Brain pericyte (primary cell): ENCODE results near the gene SPSB1.

Experiments
- DNase-seq: peaks from one replicate; pipeline ENCODE4 v3.0.0-alpha.2; 2012; ENCODE audit warnings: low read depth, low spot score

The SPSB1 gene

DNA sequence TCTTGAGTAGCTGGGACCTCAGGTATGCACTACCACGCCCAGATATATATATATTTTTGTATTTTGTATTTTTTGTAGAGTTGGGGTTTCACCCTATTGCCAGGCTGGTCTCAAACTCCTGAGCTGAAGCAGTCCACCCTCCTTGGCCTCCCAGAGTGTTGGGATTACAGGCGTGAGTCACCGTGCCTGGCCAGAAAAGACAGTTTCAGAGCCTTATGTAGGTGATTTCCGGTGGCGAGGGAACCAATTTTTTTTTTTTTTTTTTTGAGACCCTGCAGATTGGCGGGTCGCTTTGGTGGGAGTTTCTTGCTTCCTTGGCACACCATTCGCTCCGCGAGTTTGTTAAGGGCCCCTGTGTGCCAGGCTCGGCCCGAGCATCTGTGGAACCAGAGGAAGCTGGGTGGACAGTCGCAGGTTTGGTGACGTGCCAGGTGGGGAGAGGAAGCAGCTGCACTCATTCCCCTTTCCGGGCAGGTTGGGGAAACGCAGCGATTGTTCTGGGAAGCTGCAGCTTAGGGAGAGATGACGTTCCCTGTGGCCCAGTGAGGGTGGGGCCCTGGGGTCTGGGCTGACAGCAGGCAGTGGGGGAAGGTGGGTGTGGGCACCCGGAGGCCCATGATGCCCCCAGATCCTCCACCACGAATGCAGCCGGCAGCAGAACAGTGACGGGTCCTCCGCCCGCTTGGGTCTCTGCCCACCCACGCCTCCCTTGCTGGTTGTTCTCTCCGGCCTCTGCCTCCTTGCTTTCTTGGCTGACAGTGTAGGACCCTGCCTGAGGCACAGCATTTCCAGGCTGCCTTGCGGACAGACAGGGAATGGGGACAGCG is 25.1 kb downstream of the SPSB1 start:
- no peak for DNase-seq

DNA sequence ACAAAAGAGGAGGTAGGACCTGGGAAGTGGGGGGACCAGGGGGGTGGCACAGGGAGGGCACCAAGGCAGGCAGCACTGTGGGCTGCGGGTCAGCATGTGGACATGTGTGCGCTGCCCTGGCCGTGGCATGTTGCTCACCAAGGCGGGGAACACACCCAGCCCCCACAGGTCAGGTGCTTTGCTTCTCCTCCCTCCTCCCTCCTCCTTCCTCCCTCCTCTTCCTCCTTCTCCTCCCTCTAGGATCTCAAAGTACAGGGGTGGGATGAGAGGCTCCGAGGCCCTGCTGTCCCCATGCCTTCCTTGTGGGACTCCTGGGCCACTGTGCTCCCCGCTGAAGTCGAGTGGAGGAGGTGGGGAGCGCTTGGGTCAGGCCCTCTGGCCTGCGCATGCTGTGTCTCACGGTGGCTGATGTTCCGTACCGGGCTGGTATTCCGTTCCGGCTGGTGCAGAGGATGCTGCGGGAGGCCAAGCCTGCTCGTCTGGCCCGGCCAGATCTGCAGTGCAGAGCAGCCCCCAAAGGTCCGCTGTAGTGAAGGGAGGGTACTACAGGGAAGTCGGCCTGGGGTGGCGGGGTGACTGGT is 26.6 kb downstream of the SPSB1 start:
- DNase-seq, result no peak

DNA sequence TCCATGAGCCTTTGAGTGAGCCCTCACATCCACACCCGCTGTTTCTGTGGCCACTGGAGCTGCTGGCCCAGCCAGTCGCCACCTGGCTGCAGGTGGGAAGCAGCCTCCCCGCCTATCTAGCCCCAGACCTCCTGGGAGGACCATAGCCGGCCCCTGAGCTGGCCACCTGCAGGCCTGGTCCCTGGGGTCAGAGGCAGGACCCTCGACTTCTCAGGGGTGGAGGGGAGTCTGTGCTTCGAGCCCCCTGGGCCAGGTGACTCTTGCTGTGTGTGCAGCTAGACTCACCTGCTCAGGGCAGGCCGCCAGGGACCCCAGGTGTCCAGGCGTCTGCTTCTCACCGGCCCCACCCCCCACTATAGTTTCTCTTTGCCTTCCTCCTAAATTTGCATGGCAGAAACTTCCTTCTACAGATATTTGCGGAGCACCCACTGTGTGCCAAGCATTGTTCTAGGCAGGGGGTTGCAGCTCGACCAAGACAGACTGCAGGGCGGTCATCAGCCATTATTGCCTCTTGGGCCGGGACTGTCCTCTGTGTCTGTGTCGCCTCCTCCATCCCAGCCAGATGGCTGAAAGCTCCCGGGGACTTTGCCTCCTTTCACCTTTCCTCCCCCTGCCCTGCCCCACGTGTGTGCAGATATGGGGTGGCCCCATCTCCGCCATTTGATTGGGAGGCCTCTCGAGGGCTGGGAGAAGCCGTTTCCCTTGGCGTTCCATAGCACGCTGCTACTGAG is 27.3 kb downstream of the SPSB1 start:
- no peak for DNase-seq

DNA sequence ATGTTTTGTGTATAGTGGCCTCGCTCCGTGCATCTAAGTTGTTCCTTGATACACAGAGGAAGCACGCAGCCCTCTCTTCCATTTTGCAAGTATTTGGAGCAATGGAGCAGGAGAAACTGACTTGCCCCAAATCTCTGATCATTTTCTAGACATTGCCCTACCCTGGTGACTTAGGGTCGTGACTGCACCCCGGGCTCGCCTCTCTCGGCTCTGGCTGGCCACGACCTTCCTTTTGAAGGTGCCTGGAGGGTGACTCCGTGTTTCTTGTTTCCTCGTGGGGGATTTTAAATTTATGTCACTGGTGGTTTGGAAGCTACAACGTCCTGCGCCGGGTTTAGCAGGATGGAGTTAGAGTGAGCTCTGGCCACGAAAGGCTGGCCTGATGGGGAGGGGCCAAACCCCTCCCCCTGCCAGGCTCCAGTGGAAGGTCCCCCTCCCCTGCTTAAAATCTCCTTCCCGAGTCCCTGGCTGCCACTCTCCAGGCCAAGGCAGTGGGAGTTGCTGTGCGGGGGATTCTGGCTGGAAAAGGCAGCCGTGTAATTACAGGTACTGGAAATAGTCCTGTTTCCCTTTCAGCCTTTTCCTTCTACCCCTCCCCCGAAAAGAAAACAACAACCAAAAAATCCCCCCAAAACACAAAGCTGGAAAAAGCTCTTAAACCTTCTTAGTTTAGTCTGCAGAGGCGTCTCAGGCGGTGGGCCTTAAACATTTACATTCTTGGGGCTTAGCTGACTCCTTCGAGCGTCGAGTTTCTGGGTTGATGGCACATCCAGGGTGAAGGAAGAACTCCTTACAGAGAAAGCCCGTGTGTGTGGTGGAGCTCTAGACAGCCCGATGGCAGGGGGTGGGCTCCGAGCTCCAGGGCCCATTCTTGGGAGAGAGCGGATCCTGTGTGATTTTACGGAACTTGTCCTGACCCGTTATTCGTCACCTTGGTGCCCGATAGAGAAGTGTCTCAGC is 28.1 kb downstream of the SPSB1 start:
- no peak for DNase-seq

DNA sequence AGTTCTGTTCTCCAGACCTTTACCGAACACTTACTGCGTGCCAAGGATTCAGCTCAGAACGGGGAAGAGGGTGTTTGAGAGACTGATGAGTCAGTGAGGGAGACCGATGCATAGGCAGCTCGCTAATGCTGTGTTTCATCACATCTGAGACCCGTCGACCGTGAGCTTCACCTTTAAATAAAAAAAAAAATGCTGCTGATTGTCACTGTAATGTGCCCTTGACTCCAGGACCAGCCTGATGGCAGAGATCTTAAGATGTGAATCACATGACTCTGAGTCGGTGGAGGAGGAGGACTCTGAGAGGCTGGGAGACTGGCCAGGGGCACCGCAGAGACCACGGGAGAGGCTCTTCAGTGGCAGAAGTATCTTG is 28.8 kb downstream of the SPSB1 start:
- DNase-seq, result no peak

DNA sequence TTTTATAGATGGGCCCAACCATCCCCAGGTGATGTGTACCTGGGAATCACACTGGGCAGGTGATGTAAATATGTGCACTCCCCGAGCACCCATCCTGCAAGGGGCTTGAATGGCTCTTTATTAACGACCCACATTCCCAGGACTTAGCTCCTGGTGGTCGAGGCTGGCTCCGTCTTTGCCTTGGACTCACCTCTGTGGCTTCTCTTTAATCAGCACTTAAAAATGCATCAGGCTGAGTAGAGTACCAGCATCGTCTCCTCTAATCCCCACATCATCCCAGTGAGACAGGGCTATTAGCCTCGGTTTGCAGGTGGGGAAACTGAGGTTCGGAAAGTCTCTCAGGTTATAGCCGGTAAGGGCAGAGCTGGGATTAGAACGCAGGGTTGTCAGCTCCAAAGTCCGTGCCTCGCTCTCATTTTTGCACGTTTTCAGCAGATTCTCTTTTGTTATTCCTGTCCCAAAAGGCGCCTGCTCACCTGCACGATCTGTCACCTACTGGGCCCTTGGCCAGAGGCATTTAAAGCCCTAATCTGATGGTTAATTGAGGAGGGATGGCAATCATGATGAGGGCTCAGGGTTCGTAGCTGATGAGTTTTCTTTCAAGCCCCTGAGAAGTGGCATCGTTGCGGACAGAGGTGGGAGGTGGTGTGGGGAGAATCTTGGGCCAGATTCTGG is 29.4 kb downstream of the SPSB1 start:
- DNase-seq, result no peak

DNA sequence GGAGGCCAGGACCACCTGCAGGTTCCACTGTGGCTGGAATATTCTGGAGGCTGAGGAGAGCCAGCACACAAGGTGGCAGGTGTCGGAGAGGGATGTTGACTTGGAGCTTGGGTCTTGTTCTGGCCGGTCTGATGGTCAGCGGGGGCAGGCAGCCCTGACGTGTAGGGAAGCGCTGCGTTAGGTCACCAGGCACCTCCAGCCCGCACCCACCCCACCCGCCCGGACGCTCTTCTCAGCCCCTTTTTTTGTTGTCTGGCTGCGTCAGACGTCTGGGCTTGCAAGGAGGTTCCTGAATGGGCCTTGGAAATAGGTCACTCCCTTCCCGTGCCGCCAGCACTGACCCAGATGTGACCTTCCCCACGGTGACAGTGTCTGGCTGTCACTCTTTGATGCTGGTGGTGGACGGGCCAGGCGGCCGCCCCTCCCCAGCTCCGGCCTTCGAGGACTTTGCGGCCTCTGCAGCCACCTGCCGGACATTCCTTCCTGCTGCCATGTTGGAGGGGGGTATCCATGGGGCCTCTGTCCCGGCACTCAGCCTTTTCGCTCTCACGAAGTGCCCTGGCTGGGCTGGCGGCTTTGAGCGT is 30.1 kb downstream of the SPSB1 start:
- no peak for DNase-seq

DNA sequence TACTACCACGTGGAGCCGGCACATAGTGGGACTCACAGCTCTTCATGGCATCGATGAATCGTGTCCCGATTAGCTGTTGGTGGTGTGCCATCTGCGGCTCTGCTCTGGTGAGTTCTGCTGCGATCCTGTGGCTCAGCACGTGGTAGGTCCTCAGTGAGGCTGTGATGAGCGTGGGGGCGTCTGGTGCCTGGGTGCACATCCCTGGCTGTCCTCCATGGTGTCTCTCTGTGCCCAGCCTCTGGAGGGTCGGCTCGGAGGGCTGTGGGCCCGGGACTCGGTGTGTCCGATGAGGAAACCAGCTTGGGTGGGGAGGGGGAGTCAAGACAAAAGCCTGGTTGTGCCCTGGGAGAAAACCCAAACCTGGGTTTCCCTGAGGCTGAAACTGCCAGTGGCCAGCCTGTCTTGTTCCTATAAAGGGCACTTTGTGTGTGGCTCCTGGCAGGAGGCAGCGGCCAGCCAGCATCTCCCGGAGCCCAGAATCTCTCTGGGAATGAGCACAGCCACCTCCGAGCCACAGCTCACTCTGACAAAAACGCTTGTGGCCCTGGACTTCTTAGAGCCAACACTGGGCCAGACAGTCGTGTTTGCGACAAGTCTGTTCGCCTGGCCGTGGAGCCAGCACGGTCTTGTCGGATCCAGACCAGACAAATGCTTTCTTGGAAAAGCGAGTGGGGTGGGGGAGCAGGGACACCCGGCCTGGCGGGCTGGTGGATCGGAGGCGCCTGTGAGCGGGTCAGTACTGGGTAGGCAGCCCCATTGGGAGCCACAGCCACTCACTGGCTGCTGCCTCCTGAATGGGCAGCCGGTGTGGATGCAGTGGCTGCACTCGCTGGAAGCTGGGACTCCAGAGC is 31.8 kb downstream of the SPSB1 start:
- DNase-seq, result no peak

DNA sequence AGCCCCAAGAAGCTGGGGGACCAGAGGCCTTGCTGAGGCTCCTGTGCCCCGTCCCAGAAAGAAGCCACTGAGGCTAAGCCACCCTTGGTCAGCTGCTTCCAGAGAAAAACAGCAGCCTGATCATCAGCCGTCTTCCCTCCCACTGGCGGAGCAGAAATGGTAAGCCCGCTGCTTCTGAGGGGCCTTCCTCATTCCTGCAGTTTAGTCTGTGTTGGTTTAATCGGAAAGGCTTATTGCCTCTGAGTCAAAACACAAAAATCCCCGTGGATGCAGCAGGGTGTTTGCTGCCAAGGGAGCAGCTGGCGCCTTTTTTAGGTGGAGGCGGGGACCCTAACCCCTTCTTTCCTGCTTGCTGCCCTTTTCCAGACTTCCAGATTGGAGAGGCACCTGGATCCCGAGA is 33.9 kb downstream of the SPSB1 start:
- no peak for DNase-seq

DNA sequence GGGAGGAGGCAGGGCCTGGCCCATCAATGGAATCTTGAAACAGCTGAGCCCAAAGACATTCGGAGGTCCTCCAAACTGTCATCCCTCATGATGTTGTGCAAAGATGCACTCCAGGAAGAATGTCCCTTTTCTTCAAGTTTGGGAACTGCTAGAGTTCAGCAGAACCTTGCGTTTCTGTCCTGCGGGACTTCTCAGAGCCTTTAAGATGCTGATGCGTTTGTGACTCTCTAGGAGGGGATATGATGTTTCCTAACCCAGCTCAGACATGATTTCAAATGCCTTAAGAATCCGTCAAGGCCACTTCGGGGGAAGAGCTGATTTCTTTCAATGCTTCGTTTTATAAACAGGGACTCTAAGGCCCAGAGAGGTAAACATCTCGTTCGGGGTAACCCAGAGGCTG is 35.5 kb downstream of the SPSB1 start:
- DNase-seq, result no peak

DNA sequence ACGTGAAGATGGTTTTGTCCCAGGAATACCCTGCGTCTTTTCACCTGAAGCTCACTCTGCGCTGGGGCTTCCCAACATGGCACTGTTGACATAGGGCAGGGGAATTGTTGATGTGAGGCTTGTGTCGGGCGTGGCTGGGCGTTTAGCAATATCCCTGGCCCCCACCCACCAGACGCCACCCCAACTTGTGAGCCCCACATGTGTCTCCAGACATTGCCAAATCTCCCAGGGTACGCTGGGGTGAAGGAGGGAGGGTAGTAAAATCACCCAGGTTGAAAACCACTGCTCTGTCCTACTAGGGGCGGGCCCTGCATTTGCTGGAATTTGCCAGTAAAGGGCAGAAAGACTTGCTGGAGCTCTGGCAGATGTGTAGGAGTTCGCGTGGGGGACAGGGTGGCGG is 36.0 kb downstream of the SPSB1 start:
- DNase-seq, result no peak

DNA sequence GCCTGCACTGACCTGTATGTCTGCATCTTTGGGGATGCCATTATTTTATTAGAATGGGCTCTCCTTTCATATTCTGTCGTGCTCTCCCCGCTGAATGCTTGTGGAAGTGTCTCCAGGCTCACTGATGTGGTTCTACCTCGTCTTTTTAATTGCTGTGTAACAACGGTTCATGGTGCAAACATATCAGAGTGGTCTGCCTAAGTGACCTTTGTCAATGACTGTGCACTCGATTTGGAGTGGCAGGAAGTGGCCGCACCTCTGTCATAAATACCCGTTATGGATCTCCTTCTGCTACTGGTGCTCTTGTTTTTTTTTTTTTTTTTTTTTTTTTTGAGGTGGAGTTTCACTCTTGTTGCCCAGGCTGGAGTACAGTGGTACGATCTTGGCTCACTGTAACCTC is 38.3 kb downstream of the SPSB1 start:
- DNase-seq, result no peak

DNA sequence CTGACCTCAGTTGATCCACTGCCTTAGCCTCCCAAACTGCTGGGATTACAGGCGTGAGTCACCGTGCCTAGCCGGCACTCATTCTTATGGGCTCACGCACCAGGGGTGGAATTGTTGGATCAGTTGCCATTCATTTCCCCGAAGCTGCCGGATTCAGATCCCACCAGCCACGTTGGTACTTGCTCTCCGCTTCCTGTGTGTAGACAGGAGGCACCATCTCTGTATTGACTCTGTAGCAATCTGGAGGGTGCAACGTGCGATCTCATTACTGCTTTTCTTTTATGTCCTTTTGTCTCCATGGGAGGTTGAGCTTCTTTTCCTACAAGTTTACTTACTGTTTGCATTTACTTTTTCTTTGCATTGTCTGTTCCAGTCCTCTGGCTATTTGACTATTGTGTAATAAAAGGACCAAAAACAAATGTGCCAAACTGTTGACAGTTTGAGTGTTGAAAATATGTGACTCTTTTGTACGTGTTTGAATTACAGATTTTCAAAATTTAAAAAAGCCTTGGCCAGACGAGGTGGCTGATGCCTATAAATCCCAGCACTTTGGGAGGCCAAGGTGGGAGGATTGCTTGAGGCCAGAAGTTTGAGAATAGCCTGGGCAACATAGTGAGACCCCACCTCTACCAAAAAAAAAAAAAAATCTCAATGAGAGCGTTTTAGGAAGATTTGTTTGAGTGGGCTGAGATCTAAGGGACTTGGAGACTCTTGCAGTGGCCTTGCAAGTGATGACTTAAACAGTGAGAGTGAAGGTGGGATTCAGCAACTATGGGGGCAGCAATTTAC is 39.1 kb downstream of the SPSB1 start:
- no peak for DNase-seq

DNA sequence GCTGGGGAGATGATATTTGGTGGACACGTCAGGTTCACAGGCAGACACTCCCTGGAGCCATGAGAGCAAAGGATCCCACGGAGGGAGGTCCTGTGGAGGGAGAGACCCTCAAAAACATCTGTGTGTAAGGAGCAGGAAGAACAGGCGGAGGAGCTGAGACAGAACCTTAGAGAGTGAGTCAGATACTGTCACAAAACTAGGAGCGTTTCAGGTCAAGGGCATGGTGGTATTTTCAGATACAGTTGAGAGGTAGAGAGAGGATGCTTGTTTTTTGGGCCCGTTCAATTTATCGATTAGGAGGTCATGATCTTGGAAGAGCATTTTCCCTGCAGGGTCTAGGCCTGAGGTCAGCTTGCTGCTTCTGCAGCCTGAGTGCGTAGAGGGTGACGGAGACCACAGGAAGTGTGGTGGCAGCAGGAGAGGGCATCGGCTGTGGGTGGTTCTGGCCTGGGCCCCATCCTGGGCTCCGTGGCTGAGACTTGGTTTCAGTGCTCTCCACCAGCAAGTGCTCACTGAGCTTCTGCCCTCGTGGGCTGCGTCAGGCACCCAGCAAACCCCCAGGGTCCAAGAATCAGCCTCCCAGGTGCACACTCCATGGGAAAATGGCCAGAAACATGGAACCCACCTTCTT is 39.9 kb downstream of the SPSB1 start:
- no peak for DNase-seq

DNA sequence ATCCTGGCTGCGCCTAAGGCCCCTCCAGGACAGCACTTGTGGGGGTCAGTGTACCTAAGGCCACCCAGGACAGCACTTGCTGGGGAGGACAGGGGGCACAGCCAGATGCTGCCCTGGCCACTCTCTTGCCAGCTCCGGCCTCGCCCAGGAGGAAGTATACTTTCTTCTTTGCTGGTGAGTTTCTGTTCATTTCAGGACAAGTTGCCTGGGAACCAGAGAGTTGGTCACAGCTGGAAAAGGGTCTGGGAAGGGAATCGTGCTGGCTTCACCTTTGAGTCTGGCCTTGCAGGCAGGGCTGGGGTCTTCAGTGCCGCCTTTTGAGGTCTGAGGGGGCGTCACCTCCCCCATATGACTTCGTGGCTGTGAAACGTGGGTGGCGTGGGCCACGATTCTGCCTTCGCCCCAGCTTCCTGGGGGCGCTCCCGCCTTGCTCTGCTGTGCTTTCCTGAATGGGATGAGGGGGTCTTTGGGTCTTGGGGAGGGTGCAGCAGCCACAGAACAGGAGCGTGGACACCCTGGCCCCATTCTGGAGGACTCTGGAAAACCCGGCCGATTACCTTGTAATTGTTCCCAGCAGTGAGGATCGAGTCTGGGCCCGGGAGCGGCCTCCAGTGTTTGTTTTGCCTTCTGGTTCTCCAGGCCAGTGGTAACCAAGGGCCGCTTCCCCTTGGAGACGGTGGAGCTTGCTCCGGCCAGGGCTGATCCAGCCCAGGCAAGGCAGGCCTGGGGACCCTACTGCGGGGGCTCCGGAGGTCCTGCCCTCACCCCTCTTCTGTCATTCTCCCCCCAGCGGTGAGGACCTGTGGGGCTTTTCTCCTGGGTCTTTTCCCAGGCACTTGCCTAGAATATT is 45.9 kb downstream of the SPSB1 start:
- DNase-seq, result no peak

DNA sequence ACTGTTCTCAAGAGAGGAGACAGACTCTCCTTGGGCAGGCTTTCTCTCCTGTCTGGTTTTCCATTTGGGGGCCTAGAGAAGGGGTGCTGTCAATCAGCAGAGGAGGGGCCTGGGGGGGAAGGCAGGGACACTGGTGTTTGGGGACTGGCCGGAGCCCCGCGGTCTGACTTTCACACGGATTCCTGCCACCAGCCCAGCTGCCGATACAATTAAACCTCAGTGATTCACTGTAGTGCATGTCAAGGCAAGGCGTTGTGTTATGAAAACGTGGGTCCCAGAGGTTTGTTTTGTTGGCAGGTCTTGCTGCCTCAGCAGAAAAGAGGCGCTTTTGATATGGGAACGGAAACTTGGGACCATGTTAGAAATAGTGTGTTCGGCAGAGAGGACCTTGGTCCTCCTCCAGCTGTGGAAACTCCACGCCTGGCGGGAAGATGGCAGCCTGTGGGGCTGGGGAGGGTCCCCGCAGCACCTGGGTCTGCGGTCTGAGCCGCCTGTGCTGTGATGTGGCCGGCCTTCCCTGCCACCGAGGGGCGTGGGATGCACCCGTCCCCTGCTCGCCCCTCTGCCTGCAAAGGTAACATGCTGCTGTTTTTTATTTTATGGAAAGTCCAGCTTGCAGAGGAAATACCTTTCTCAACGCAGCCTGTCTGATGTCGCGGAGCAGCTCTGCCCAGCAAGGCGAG is 47.6 kb downstream of the SPSB1 start:
- no peak for DNase-seq

DNA sequence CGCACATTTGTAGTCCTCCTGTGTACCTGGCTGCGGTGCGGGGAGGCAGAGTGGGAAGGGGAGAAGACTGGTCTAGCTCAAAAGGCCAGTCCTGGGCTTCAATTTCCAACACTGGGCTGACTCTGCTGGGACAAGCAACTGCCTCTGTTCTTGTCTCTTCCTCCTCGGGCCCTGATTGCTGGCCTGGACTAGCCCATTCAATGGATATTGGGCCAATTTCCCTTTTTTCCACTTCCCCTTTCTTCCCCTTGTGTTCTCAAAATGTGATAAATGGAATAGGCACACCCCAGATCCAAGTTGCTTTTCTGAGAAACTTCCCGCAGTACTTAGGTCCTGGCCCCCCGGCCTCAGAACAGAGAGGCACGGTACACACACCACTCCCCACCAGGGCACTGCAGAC is 48.2 kb downstream of the SPSB1 start:
- DNase-seq, result no peak
